ENCODE data around the gene BOD1L2.

The BOD1L2 gene

DNA sequence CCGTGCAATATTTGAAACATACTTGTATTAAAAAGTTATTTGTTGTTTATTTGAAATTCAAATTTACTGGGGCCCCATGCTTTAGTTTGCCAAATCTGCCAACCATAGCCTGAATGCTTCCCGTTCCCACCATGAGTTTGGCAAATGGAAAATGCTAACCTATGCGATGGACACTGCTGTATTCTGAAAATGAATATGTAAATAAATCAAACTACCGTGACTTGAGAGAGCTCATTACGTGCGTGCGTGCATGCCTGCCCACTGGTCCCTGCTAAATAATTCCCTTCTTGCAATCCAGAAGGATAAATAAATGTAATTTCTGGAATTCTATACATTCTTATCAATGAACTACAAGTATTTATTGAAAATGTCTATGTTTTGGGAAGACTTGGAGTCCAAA is 3.2 kb downstream of the BOD1L2 start:
- DNase-seq (ENCODE audit: low spot score) = no peak

DNA sequence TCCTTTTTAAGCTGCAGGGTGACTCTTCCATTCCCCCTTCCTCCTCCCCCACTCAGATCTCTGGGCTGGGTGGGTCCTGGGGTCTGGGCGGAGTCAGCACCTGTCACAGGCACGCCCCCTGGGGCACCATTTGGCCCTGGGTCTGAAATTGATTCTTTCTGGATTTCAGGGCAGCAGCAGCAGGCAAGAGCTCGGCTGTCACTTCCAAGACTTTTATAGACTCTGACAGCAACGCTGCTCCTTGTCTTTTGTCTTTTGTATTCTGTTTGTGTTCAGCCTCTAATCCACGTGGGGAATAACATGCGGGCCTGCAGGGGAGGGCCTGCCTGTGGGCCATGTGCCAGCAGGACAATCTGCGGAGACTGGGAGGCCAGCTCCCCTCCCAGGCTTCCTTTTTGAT is 3.9 kb downstream of the BOD1L2 start:
- DNase-seq (ENCODE audit: low spot score) = no peak

DNA sequence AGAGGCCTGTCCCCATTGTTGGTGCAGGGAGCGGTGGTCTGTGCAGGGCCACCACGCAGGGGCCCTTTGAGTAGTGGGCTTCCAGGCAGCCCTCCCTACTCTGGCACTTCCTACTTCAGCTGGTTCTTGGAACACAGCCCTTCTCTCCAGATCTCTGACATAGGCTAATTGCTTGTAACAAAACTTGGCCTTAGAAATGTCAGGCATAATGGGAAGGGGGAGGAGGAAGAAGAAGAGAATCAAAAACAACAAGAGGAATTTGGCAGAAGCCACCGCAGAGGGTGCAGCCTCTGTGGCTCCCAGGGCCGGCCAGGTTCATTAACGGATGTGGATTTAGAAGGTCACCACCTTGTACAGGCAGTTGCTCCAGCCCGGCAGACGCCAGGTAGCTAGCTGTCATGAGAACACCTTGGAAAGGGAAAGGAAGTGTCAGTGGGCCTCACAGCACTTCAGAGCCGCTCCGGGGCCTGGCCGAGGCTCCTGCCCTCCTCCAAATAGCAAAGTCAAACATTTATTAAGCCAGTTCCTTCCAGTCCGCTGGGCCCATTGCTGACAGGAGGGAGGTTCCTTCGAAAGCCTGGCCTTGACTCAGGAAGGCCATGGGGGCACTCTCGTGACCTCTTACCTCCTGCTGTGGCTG is 7.4 kb downstream of the BOD1L2 start:
- no peak for DNase-seq (ENCODE audit: low spot score)

DNA sequence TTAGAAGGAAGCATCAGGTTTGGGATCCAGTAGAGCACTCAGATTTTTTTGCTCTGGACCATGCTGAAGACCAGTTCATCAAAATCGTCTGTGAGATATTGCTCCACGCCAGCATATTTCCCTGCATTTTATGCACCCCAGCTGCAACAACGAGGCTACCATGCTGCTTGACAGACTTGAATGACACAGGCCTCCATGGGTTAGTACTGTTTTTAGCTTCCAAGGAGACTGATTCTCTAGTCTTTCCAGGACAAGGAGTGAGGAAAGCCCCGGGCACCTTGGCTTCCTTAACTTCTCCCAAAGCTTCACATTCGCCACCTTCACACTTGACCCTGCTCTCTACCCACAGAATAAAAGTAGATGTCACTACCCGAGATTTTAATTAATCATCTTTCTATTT is 17.5 kb downstream of the BOD1L2 start:
- DNase-seq (ENCODE audit: low spot score) = no peak

DNA sequence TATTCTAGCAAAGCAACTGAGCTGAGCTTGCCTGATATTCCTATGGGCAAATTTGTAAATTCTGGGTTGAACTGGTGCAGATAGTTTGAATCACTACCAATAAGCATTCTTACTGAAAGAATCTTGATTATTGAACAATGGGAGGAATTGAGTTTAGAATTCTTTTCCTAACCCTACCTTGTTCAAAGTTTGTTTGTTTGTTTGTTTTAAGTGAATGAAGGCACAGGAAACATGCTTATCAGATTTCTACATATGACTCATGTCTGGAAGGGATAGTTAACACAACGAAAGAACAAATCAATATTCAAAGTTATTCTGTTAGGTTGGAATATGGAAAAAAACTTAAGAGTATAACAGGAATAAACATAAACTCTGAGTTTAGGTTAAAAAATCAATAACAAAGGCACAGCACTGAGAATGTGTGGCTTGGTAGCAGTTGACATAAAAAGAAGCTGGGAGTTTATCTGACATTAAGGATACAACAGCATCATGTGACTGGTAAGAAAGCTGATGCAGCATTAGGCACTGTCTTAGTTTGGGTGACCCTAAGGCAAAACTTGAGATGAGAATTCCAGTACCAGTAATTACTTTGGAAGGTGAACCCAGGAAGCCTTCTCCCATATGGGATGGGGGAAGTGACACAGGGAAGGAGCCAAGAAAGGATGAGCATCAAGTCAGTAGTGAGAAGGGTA is 20.9 kb downstream of the BOD1L2 start:
- DNase-seq (ENCODE audit: low spot score) = no peak

DNA sequence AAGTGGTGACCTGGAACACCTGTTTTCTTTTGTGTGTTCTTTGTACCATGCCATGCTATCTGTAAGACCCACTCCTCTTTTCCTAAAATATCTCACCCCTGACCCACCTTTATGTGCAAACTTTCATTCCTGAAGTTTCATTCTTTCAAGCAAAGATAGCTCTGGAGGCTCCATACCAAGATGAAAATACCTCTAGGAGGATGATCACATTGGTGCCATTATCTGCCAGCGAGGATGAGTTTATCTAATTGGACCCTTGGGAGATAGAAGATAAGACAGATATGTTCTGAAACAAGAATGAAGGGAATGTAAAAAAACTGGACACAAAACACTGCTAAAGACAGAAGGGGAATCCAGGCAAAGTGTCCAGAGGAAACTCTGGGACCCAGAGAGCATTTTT is 24.1 kb downstream of the BOD1L2 start:
- no peak for DNase-seq (ENCODE audit: low spot score)

DNA sequence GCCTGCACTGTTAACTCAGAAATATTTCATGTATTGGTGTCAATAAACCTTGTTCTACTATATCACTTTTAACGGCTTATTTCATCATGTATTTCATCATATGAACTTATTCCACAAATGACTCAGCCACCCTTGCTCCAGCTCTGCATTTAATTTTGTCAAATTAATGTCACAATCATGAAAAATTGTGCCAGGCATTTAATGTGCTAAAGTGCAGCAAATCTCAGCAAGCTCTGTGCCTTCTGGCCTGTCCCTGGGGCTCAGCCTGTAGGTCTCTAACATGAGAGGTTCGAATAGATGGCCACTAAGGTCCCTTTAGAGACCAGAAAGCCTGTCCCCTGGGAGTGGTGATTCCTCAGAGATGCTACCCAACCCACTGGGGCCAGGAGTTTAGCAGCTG is 28.6 kb downstream of the BOD1L2 start:
- no peak for DNase-seq (ENCODE audit: low spot score)

DNA sequence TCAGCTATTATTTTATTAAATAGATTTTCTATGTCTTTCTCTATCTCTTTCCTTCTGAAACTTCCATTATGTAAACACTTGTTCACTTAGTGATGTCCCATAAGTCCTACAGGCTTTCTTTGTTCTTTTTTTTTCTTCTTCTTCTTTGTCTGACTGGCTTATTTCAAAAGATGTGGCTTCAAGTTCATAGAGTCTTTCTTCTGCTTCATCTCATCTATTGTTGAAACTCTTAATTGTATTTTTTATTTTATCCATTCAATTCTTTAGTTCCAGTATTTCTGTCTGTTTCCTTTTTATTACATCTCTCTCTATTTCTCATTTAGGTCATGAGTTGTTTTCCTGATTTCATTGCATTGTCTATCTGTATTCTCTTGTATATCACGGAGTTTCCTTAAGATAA is 38.5 kb downstream of the BOD1L2 start:
- no peak for DNase-seq (ENCODE audit: low spot score)

DNA sequence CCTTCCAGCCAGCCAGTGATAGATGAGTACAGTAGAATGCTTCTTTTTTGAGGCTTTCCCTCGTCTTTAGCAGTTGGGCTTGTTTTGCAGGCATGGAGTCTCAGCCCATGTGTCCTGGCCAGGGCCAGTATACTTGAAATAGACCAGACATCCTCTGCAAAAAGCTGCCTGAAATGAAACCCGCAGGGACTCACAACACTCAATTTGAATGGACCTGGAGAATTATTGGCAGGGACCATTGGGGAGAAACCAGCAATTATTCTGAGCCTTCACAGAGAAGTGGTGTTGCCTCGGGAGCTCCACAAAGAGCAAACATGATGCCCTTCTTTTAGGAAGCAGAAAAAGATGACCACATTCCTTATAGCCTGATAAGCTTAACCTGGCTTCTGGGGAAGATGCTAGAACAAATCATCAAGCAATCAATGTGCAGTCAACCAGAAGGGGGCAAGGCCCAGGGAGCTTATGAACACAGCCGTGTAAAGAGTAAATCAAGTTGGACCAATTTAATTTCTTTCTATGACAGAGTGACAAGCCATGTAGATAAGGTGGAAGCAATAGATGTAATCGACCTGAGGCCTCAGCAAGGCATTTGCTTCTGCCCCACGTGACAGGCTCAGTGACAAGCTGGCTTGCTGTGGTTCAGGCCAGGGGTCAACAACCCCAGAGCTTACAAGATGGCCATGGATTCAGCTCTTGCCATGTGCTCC is 42.1 kb downstream of the BOD1L2 start:
- no peak for DNase-seq (ENCODE audit: low spot score)

DNA sequence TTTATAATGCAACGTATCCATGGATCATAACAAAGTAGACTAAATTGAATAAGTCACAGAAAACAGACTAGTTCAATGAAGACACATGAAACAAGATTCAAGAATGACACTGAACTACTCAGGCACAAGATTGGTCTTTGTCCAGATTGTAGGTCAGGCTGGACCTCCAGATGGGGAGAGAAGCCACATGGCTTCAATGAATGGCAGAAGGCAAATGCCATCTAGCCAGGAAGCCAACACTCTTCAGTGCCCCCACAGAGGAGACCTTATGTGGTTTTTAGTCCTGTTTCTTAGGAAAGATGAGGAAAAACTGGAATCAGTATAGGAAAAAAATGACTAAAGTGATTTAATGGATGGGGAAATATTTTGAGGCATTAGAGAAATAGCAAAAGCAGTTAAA is 43.1 kb downstream of the BOD1L2 start:
- no peak for DNase-seq (ENCODE audit: low spot score)

DNA sequence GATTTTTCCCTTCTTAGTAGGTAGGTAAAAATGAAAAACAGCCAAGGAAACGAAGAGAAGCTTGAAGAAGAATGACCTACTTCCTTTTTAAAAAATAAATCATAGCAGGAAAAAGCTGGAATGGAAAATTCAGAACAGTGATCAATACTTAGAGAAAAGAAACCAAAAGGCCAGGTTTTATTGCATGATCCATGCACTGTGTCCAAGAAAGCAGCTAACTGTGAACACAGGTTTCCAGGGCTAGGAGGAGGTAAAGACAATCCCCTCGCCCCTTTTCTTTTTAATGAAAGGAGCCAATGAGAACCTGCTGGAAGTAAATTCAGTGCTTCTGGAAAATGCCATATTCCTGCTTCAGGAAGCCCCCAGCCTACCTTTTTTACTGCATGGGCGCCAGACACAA is 47.2 kb downstream of the BOD1L2 start:
- DNase-seq (ENCODE audit: low spot score) = no peak

DNA sequence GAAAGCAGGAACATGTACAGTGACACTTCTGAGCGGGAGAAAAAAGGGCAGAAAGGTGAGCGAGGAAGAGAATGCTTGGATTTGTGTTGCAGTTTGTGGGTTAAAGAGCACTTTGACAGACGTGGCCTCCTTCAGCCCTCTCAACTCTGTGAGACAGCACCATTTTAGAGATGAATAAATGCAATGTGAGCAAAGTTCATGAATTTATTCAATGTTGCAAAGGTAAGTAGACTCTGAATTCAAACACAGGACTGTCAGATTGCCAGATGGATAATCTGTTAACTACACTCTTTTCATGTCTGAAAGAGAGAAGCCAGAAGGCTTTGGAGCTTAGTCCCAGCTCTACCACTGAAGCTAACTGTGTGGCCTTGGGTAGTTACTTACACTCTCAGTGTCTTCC is 47.7 kb downstream of the BOD1L2 start:
- DNase-seq (ENCODE audit: low spot score) = no peak

DNA sequence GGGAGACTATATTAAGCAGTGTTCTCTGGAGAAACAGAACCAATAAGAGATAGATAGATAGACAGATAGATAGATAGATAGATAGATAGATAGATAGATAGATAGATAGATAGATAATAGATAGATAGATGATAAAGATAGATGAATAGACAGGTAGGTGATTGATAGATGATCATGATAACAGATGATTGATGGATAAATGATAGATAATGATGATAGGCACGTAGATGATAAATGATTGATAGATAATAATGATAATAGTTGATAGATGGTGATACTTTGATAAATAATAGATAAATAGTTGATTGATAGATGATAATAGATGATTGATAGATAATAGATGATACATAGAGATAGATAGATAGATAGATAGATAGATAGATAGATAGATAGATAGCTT is 48.5 kb downstream of the BOD1L2 start:
- no peak for DNase-seq (ENCODE audit: low spot score)

DNA sequence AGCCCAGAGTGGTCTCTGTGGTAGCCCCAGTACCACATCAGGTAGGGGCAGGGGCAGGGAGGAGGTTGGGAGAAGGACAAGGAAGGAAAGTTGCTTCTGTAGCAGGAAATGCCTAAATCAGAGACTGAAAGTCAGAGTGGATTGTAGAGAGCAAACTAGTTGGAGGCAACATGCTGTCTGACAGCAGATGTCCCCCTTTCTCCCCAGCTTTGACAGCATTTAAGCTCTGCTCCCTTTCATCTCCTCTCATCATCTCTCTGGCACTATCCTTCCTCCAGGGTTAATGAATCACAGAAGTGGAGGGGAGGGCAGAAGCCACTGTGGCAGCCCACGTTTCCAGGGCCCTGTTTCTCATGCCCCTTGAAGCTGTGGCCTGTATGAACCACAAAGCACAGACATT is 50.4 kb downstream of the BOD1L2 start:
- DNase-seq (ENCODE audit: low spot score) = no peak

DNA sequence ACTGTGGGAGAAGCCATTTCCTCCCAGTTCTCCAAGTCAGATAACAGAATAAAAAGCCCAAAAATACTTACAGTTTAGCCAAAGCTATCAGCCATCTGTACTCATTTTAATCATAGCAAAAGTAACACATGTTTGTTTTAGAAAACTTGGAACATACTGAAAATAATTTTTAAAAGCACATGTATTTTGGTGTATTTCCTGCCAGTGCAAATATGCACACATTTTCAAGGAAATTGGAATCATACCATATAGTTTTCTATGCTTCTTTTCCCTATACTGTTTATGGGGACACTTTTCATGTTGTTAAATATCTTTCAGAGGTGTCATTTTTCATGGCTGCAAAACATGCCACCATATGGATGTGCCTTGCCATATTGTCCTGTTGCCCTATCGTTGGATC is 51.2 kb downstream of the BOD1L2 start:
- no peak for DNase-seq (ENCODE audit: low spot score)

All from hematopoietic multipotent progenitor cell treated with erythropoietin and hydrocortisone succinate and interleukin-3 and kit ligand, for 17 days (in vitro differentiated cells).